CD4-positive, alpha-beta T cell treated with Interferon alpha-2 for 1 hour (primary cell): ENCODE results near the gene HOMER1.

ENCODE experiments used
- DNase-seq, 2 donors: peaks; one replicate each; pipeline ENCODE4 v3.0.0-alpha.2; 2020 to 2022

Gene HOMER1

GRCh38 chr5:79513704-79514390, at the start of gene HOMER1:
HOMER1 (minus strand) TSS chr5:79514134; CDS start chr5:79512774, 1,360 bp downstream.
- DNase-seq = peak; percentile 57 to 78

GRCh38 chr5:79563247-79563590, 49.3 kb upstream of the HOMER1 start:
- no peak for DNase-seq

GRCh38 chr5:79562351-79563246, 48.7 kb upstream of the HOMER1 start:
- DNase-seq = no peak

GRCh38 chr5:79561525-79561893, 47.6 kb upstream of the HOMER1 start:
- DNase-seq = peak in 1 of 2 donors; percentile 2

GRCh38 chr5:79560771-79561524, 47.0 kb upstream of the HOMER1 start:
- peak in 1 of 2 donors; percentile 25 for DNase-seq

- no peak for DNase-seq
These were observed 41.5 kb upstream of the HOMER1 start for GRCh38 chr5:79555418-79555817.

GRCh38 chr5:79552984-79553383, 39.0 kb upstream of the HOMER1 start:
- no peak for DNase-seq

- no peak for DNase-seq
These were observed 34.0 kb upstream of the HOMER1 start for GRCh38 chr5:79547982-79548381.

- no peak for DNase-seq
These were observed 33.5 kb upstream of the HOMER1 start for GRCh38 chr5:79547429-79547822.

GRCh38 chr5:79546782-79547428, 33.0 kb upstream of the HOMER1 start:
- no peak for DNase-seq

- DNase-seq = no peak
These were observed 30.2 kb upstream of the HOMER1 start for GRCh38 chr5:79544131-79544530.

GRCh38 chr5:79540939-79541338, 27.0 kb upstream of the HOMER1 start:
- no peak for DNase-seq

- no peak for DNase-seq
These were observed 22.4 kb upstream of the HOMER1 start for GRCh38 chr5:79536193-79536906.

- no peak for DNase-seq
These were observed 21.7 kb upstream of the HOMER1 start for GRCh38 chr5:79535477-79536192.

- no peak for DNase-seq
These were observed 15.2 kb upstream of the HOMER1 start for GRCh38 chr5:79529110-79529509.

GRCh38 chr5:79527431-79527830, 13.5 kb upstream of the HOMER1 start:
- DNase-seq = no peak

GRCh38 chr5:79526928-79527327, 13.0 kb upstream of the HOMER1 start:
- DNase-seq = no peak

GRCh38 chr5:79526493-79526892, 12.6 kb upstream of the HOMER1 start:
- DNase-seq = no peak

- no peak for DNase-seq
These were observed 7.2 kb upstream of the HOMER1 start for GRCh38 chr5:79521156-79521555.

GRCh38 chr5:79518718-79519117, 4.8 kb upstream of the HOMER1 start:
- no peak for DNase-seq

GRCh38 chr5:79517601-79518000, 3.7 kb upstream of the HOMER1 start:
- no peak for DNase-seq

GRCh38 chr5:79516986-79517385, 3.1 kb upstream of the HOMER1 start:
- DNase-seq = no peak
